NCI-H1092 treated with DMSO at 0.1 percent for 48 hours (cell line): ENCODE measurements around the gene NRCAM.
A peak's percentile ranks its signal among the peaks of the same experiment; 100 is the strongest.
"Not testable (repeated sequence)": the region's sequence is repeated elsewhere in the genome, so short reads cannot be mapped to it uniquely, and the experiment has no call there.

Experiments used
- DNase-seq: peaks from one replicate; lab custom pipeline; 2025; lab: John Stamatoyannopoulos, UW

The NRCAM gene

DNA sequence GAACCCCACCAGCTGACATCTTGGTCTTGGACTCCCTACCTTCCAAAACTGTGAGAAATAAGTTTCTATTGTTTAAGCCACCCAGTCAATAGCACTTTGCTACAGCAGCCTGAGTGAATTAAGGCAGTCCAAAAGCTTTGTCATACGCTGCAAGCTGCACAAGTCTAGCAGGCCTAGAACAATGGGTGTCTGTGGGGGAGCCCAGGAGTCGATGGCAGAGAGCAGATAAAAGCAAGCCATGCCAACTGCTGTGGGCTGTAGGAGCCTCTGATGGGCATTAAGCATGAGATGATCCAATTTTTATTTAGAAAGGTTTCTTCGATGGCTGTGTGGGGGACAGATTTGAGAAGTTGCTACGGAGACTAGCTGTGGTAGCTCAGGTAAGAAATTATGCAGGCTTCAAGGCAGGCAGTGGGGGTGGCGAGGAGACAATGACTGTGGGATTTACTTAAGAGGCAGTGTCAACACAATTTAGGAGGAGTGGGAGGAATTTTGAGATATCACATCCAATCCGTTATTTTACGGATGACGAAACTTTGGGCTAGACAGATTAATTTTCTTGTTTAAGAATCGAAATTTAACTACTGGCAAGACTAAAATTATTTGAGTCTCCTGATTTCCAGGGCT, 110.4 kb downstream of the NRCAM start:
- peak; percentile 74 for DNase-seq

DNA sequence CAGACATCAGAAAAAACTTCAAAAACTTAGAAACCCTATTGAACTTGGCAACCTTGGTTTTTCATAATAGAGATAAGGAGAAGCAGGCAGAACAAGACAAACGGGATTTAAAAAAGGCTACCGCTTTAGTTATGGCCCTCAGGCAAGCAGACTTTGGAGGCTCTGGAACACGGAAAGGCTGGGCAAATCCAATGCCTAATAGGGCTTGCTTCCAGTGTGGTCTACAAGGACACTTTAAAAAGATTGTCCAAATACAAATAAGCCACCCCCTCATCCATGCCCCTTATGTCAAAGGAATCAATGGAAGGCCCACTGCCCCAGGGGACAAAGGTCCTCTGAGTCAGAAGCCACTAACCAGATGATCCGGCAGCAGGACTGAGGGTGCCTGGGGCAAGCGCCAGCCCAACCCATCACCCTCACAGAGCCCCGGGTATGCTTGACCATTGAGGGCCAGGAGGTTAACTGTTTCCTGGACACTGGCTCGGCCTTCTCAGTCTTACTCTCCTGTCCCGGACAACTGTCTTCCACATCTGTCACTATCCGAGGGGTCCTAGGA, 115.3 kb downstream of the NRCAM start:
- DNase-seq, result no peak

DNA sequence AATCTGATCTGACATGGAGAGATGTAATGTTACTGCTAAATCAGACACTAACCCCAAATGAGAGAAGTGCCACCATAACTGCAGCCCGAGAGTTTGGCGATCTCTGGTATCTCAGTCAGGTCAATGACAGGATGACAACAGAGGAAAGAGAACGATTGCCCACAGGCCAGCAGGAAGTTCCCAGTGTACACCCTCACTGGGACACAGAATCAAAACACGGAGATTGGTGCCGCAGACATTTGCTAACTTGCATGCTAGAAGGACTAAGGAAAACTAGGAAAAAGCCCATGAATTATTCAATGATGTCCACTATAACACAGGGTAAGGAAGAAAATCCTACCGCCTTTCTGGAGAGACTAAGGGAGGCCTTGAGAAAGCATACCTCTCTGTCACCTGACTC, 115.8 kb downstream of the NRCAM start:
- DNase-seq, result not testable (repeated sequence)

DNA sequence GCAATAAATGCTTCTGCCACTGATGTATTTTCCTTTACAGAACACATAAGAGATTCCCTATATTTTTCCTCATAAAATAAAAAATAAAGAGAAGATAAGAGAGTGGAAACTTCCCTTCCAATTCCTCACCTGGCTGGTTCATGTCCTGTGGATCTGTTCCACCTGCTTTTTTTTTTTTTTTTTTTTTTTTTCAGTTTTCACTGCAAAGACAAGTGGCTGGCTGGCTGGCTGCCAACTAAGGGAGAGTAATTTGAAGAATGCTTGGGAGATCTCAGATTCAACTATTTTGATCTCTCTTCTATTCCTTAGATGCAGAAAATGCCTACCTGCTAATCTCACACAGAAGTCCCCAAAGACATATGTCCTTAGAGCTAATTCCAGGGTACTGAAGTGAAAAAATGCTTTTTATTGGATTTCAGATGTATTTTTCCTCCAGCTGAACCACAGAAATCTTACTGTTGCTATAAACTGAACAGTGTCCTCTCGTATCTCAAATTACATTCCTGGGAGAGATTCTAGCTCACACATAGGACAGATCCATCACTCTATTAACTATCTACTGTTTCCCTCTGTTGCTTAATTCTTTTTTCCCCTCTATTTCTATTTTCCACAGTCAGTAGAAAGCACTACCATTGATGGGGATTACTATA, 120.8 kb downstream of the NRCAM start:
- DNase-seq, result peak; percentile 88

DNA sequence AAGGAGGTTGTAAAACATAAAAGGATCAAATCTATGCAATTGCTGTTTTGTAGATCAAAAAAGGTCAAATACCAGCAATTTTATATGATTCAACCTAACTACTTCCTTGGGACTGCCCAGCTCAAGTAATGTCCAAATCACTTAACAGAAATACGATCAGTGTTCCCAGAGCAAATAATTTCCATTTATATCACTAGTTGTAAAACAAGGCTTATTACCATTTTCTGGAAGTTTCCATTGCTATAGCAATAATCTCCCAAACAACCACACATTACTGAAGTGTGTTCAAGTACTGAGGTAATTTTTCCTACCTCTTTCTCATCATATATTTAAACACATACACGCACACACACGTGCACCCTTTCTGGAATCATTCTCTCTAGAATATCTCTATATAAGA, 123.3 kb downstream of the NRCAM start:
- DNase-seq, result no peak

DNA sequence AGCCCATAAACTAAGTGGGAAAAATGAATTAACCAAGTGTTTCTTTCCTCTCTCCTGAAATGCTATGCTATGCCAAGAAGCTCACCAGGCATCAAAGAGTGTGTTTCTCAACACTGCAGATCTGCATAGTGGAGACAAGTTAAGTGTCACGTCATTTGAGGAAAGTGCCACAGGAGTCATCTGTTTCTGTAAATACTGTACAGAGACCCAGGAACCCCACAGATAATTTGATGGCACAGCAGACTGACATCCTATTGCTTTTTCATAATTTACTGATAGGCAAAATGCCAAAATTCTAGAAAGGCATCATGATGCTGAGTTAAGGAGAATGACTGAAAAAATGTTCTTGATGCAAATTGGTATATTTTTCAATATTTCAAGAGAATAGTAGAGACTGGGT, 124.3 kb downstream of the NRCAM start:
- DNase-seq, result no peak

DNA sequence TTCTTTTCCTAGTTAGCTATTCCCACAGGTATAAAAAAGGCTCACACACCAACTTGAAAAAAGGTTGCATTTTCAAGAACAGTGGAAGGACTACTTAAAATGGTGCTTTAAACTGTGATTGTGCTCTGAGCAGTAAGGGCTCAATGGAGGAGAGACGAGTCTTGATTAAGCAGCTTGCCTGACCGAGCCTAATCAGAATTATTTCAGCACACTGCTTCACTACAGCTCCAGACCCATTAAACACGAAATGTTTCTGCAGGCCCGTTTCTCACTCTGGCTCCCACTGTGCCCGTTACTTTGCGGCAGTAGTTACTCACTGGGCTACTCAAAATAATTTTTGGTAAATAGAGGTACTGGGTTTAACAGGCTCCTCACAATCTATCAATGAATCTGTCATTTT, 126.0 kb downstream of the NRCAM start:
- DNase-seq, result no peak

DNA sequence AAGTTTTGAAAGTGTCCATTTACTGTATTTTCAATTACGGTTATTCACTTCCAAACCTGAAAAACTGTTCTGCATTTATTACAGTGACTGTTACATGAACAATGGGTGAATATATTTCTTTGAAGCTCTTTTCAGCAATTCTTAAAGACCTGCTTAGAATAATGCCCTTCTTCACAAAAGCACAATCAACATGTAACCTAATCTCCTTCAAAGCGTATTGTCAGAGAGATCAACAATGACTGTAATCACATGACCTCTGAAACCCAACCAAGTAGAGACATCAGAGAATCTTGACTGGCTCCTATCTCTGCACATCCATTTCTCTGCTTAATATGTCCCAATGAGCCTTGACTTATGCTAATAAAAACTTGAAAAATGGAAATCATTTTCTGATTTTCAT, 126.7 kb downstream of the NRCAM start:
- DNase-seq, result no peak

DNA sequence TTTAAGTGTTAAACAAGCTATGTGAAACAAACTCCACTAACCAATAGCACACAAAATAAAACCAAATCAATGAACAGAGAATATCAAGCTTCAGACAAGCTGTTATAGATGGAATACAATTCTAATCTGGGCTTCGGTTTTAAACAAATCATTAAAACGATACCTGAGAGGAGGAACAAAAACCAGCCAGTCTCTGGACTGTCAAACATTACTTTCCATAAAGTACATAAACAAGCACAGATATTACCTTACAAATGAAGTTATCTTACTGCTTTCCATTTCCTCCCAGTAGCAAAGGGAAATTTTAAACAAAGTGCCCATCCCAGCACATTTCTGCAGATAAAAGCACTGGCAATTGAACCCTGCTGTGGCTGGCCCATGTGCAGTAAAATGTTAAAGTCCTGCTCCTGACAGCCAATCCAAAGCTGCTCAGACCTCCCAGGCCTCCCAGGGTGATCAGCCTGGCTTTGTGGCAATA, 128.0 kb downstream of the NRCAM start:
- no peak for DNase-seq

DNA sequence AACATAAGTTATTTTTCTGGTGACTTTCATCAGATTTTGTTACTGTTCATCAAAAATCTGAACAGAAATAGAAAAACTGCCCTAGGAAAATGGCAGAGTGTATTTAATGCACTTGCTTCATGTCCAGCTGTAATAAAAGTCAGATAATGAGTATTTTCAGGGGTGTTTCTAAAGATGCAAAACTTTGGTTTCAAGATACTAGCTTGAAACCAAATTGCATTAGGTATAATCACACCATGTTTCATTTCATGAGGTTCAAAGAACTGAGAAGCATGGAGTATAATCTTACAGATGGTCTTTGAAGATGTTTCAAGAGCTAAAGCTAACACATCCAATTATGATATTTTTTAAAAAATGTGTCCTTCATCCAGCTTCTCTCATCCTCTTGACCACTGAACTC, 128.9 kb downstream of the NRCAM start:
- no peak for DNase-seq

DNA sequence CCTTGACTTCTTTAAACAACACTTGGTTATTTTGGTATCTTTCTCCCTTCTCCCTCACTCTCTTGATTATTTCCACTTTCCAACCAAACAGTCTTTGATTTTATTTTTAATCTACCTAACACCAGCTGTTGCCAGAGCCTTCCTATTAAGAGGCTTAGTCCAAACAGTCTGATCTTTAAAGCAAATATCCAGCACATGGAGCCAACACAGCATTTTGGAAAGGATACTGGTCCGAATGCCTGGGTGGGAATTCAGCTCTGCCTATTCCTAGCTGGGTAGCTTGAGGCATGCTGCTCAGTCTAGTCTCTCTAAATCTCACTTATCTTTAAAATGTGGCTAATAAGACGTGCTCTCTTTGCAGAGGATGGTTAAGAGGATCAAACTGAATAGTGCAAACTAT, 129.3 kb downstream of the NRCAM start:
- peak; percentile 14 for DNase-seq

DNA sequence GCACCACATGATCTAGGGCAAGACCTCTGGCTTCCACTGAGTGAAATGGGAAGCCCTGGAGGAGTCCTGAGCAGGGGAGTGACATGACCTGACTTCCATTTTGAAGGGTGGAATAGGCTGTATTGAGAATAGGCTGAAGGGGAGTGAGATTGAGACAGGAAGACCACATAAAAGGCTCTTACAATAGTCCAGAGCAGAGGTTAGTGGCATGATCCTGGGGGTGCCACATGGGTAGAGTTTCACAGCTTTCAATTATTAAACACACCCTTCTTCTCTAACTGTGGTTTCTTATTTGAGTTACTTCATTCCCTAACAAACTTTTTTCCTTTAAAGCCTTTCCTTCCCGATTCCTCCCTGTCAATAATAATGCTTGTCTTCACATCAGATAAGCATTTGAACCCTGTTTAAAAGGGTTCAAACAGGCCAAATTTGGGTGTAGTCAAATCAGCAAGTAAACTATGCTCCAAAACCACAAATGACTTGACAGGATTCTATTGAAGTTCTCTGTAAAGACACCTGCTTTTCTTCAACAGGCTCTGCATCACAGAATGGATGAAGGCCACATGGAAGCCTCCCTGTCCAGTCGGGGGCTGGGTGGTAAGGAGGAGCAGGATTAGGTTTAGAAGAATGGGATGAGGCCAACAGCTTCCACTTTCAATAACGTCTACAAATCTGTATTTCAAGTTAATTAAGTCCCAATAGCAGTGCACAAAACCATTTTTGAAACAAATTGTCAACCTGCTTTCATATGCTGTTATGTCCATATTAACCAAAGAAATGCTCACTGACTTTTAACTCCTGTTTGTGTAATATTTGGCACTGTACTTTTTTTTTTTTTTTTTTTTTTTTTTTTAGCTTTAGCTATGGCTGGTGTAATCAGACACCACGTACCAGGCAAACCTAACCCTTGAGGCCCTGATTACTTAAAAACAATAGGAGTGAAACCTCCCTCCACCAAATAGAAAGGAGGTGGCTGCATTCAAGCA, 131.9 kb downstream of the NRCAM start:
- no peak for DNase-seq

DNA sequence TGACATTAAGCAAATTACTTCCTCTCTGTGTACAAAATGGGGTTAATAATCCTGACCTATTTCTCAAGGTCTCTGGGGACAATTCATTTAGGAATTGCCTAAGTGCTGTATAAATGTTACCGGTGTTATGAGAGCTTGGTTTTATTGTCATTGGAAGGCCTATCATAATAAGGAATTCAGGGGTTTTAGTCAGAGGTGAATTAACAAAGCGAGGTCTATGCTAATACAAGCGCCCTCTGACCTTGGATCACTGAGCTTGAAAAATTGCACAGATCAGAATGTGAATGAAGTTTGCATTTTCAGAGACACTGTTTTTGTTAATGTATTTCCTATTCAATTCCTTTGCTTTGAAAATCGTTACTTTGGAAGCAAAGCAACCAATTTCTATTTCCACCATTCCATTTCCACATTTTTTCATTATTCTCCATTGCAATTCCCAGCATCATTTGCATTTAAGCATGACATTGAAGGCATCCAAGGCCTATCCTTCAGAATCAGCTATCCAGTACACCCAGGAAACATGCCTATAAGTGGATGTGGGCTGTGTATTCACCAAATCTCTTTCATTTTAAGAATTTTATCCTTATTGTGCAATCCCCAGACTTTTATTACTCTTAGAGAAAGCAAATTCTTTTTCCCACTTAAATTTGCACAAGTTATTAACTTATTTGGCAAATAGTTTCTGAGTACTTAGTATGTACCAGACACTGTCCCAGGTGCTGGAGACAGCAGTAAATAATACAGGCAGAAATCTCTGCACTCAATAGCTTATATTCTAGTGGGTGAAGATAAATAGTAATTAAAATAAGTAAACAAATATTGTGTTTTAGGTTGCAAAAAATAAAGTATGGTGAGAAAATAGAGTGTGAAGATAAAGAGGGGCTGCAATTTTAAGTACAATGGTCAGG, 133.1 kb downstream of the NRCAM start:
- no peak for DNase-seq

DNA sequence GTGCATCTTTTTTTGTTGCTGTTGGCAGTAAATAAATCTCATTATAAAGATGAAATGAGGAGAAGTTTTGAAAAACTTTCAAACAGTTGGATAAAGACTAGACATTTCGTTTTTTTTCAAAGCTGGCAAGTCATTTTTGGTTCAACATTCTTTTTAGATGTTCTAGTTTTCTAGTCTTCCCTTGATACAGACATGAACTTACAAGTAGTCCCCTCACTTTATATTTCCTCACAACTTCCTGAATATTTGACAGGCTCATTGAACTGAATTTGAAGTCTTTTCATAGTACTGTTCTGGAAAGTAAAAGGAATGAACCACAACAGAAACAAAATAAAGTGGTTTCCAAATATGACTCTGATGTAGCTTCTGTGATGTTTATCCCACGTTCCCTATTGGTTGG, 134.2 kb downstream of the NRCAM start:
- no peak for DNase-seq

DNA sequence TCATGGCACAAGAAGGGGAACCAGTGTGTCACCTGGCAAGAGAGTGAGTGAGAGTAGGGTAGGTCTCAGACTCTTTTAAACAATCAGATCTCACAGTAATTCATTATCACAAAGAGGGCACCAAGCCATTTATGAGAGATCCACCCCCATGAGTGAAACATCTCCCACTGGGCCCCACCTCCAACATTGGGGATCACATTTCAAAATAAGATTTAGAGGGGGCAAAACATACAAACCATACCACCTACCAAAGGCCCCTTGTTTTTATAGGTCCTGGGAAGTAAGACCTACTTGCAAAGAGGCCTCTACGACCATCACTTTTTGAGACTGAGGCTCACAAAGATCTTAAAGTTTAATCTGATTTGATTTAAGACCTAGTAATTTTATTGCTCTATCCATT, 134.9 kb downstream of the NRCAM start:
- DNase-seq, result no peak

DNA sequence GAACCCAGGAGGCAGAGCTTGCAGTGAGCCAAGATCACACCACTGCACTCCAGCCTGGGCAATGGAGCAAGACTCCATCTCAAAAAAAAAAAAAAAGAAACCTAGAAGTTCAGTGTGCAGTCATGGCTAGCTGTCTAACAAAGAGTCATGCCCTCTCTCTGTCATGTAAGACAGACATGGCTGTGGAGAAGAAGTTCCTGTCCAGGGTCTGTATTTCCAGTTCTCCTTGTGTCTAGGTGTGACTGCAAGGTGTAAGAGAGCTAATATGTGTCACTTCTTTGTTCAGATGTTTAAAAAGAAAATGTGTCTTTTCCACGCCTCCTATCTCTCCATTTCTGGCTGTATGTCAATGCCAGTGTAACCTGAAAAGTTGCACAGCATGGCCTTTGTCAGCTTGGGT, 139.5 kb downstream of the NRCAM start:
- DNase-seq, result no peak

DNA sequence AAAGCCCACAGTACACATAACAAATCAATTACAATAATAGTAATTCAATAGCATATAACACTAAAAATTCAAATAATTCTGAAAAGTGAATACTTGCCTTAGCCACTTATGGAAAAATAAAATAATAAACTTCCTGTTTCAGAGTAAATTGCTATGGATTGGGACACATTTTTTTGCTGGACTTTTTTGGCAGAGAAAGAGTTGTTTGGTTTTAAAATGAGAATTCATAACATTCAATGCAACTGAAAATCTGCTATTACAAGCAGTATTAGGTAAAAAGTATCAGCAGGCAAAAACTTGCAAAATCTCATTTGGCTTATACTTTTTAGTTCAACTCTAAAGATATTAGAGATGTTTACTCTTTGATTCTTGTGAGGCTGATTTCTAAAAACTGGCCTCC, 141.7 kb downstream of the NRCAM start:
- no peak for DNase-seq

DNA sequence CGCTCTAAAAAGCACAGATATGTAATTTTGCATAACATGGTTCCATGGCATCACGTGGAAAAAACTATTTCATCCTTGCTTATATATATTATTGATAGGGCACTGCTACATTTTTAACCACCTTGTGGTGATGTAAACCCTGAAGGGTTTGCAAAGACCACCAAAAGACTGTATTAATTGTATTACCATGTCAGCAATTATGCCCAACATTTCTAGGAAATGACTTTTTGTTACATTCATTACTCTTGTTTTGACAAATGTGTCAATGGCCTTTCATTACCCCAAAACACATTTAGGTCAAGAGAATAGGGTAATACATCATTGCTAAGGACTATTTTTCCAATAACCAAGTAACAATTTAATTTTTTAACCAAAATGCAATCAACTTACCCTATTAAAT, 142.2 kb downstream of the NRCAM start:
- DNase-seq, result no peak

DNA sequence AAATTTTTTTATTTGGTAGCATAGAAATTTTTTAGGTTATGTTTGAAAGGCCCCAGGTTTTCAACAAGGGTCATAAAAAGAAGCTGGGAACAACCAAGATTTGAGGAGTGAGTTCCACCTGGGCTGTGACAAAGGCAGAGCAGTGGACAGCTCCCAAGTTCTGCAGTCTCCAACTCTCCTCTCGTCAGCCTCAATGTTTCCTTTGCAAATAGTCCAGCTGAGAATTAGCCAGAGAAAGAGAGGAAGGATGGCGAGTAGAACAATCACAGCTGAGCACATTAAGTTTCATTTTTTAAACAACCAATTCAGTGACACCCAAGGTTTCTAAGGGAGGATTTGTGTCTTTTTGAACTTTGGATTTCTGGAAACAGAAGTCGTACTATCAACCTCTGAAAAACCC, 143.2 kb downstream of the NRCAM start:
- DNase-seq, result no peak

DNA sequence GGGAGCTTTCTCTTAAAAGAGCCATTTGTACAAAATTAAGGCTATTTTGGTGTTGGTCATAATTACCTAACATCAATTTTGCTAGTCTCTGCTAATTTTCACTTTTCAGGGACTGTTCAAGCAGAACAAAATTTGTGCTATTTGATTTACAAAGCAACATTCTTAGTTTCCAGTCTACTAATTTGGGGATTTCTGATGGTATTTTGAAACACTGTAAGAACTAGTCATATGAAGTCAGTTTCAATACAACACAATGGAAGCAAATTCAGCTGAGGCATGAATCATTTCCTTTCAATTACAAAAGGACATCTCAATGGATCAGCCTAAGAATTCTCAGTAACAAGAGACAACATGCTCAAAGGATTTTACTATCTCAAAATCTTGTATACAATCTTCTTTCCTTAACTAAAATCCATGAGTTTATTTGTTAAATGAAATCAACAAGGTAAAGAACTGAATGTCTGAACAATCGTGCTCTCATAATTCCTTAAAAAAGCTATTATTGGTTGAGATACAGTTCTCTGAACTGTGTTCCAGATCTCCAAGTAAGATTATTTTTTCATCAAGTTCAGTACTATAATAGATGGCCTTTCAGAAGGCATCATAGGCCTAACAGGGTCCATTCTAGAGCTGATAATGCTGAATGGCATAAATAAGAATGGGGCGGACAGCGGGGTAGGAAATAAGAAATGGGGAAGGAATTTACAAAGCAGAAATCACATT, 144.6 kb downstream of the NRCAM start:
- DNase-seq, result no peak

DNA sequence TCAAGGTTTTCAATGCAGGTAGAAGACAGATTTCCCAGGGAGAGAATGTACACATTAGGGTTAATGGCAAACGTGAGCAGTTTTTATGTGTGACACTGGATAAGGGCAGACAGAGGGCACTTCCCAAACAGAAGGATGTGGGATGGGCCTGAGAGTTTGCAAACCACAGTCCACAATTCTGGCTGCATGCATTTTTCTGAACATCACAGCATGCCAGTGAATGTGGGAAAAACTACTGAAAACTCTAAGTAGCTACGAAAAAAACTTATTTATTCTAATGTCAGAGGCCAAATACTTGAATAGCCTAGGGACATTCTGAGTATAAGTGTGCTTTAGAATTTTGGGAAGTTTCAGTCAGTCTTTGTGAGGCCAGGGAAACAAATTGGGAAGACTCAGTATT, 145.9 kb downstream of the NRCAM start:
- DNase-seq, result no peak
